ENCODE data around the gene CUX1.
"Not testable (repeated sequence)": the region's sequence is repeated elsewhere in the genome, so short reads cannot be mapped to it uniquely, and the experiment has no call there.

Gene CUX1

GRCh38 chr7:102292813-102293798, 475.7 kb downstream of the CUX1 start:
- 9 to 13% methylated on average over 19 to 20 of the region's 36 CpGs for WGBS, 2 experiments (ENCODE audit: insufficient coverage in 2 of 2)
- no peaks in the 10 kb centered on the region for H3K36me3 ChIP-seq (ENCODE audit: control insufficient read depth, insufficient read depth, low read length)
- peaks cover 10% of the 10 kb centered on the region for H3K4me1 ChIP-seq (ENCODE audit: control insufficient read depth, insufficient read depth, low read length, poor library complexity, severe bottlenecking)
- H3K9me3 ChIP-seq (ENCODE audit: control insufficient read depth, low read length) = no peaks in the 10 kb centered on the region
- H3K27ac ChIP-seq (ENCODE audit: low read depth, low read length, severe bottlenecking) = no peak overlapping the region
- H3K4me3 ChIP-seq (ENCODE audit: extremely low read depth, insufficient read depth, low read length, poor library complexity, severe bottlenecking) = peak overlapping the region; percentile 21

GRCh38 chr7:102294589-102294988, 477.2 kb downstream of the CUX1 start:
- no peak overlapping the region for H3K4me3 ChIP-seq (ENCODE audit: extremely low read depth, insufficient read depth, low read length, poor library complexity, severe bottlenecking)
- 97 to 100% methylated on average over 3 of the region's 3 CpGs for WGBS, 2 experiments (ENCODE audit: insufficient coverage in 2 of 2)
- H3K27ac ChIP-seq (ENCODE audit: low read depth, low read length, severe bottlenecking) = no peak overlapping the region
- H3K4me1 ChIP-seq (ENCODE audit: control insufficient read depth, insufficient read depth, low read length, poor library complexity, severe bottlenecking) = peaks cover 10% of the 10 kb centered on the region
- no peaks in the 10 kb centered on the region for H3K36me3 ChIP-seq (ENCODE audit: control insufficient read depth, insufficient read depth, low read length)
- H3K9me3 ChIP-seq (ENCODE audit: control insufficient read depth, low read length) = no peaks in the 10 kb centered on the region

- H3K4me3 ChIP-seq (ENCODE audit: extremely low read depth, insufficient read depth, low read length, poor library complexity, severe bottlenecking) = no peak overlapping the region
- H3K9me3 ChIP-seq (ENCODE audit: control insufficient read depth, low read length) = no peaks in the 10 kb centered on the region
- no peak overlapping the region for H3K27ac ChIP-seq (ENCODE audit: low read depth, low read length, severe bottlenecking)
- H3K36me3 ChIP-seq (ENCODE audit: control insufficient read depth, insufficient read depth, low read length) = no peaks in the 10 kb centered on the region
- H3K4me1 ChIP-seq (ENCODE audit: control insufficient read depth, insufficient read depth, low read length, poor library complexity, severe bottlenecking) = peaks cover 10% of the 10 kb centered on the region
- 79 to 91% methylated on average over 6 to 9 of the region's 12 CpGs for WGBS, 2 experiments (ENCODE audit: insufficient coverage in 2 of 2)
These were observed 478.1 kb downstream of the CUX1 start for GRCh38 chr7:102295346-102296178.

- H3K27ac ChIP-seq (ENCODE audit: low read depth, low read length, severe bottlenecking) = no peak overlapping the region
- no peak overlapping the region for H3K4me3 ChIP-seq (ENCODE audit: extremely low read depth, insufficient read depth, low read length, poor library complexity, severe bottlenecking)
- H3K9me3 ChIP-seq (ENCODE audit: control insufficient read depth, low read length) = no peaks in the 10 kb centered on the region
- 81 to 91% methylated on average over 4 to 6 of the region's 6 CpGs for WGBS, 2 experiments (ENCODE audit: insufficient coverage in 2 of 2)
- no peaks in the 10 kb centered on the region for H3K36me3 ChIP-seq (ENCODE audit: control insufficient read depth, insufficient read depth, low read length)
- H3K4me1 ChIP-seq (ENCODE audit: control insufficient read depth, insufficient read depth, low read length, poor library complexity, severe bottlenecking) = peaks cover 10% of the 10 kb centered on the region
These were observed 478.7 kb downstream of the CUX1 start for GRCh38 chr7:102296179-102296438.

- 86 to 92% methylated on average over 7 of the region's 7 CpGs for whole genome bisulfite sequencing, 2 experiments (ENCODE audit: insufficient coverage in 2 of 2)
- Histone ChIP-seq H3K9me3 (ENCODE audit: control insufficient read depth, low read length) (no peaks in the 10 kb centered on the region), H3K4me3 (ENCODE audit: extremely low read depth, insufficient read depth, low read length, poor library complexity, severe bottlenecking) (no peak overlapping the region), H3K36me3 (ENCODE audit: control insufficient read depth, insufficient read depth, low read length) (no peaks in the 10 kb centered on the region), H3K4me1 (ENCODE audit: control insufficient read depth, insufficient read depth, low read length, poor library complexity, severe bottlenecking) (peaks cover 10% of the 10 kb centered on the region), H3K27ac (ENCODE audit: low read depth, low read length, severe bottlenecking) (no peak overlapping the region)
These were observed 479.1 kb downstream of the CUX1 start for GRCh38 chr7:102296514-102296913.

- H3K9me3 ChIP-seq (ENCODE audit: control insufficient read depth, low read length) = no peaks in the 10 kb centered on the region
- WGBS, 2 experiments (ENCODE audit: insufficient coverage in 2 of 2) = 94 to 97% methylated on average over 8 to 9 of the region's 10 CpGs
- no peak overlapping the region for H3K27ac ChIP-seq (ENCODE audit: low read depth, low read length, severe bottlenecking)
- H3K36me3 ChIP-seq (ENCODE audit: control insufficient read depth, insufficient read depth, low read length) = no peaks in the 10 kb centered on the region
- H3K4me3 ChIP-seq (ENCODE audit: extremely low read depth, insufficient read depth, low read length, poor library complexity, severe bottlenecking) = no peak overlapping the region
- peaks cover 12% of the 10 kb centered on the region for H3K4me1 ChIP-seq (ENCODE audit: control insufficient read depth, insufficient read depth, low read length, poor library complexity, severe bottlenecking)
These were observed 480.2 kb downstream of the CUX1 start for GRCh38 chr7:102297487-102298218.

GRCh38 chr7:102300643-102301221, 483.3 kb downstream of the CUX1 start:
- WGBS, 2 experiments (ENCODE audit: insufficient coverage in 2 of 2) = 86 to 87% methylated on average over 69 to 84 of the region's 84 CpGs
- no peak overlapping the region for H3K27ac ChIP-seq (ENCODE audit: low read depth, low read length, severe bottlenecking)
- no peak overlapping the region for H3K4me3 ChIP-seq (ENCODE audit: extremely low read depth, insufficient read depth, low read length, poor library complexity, severe bottlenecking)
- H3K36me3 ChIP-seq (ENCODE audit: control insufficient read depth, insufficient read depth, low read length) = no peaks in the 10 kb centered on the region
- no peaks in the 10 kb centered on the region for H3K9me3 ChIP-seq (ENCODE audit: control insufficient read depth, low read length)
- peaks cover 9% of the 10 kb centered on the region for H3K4me1 ChIP-seq (ENCODE audit: control insufficient read depth, insufficient read depth, low read length, poor library complexity, severe bottlenecking)

GRCh38 chr7:102301367-102301766, 483.9 kb downstream of the CUX1 start:
- not testable (repeated sequence) for H3K27ac ChIP-seq (ENCODE audit: low read depth, low read length, severe bottlenecking); H3K36me3 ChIP-seq (ENCODE audit: control insufficient read depth, insufficient read depth, low read length); H3K4me3 ChIP-seq (ENCODE audit: extremely low read depth, insufficient read depth, low read length, poor library complexity, severe bottlenecking); H3K9me3 ChIP-seq (ENCODE audit: control insufficient read depth, low read length); H3K4me1 ChIP-seq (ENCODE audit: control insufficient read depth, insufficient read depth, low read length, poor library complexity, severe bottlenecking)
- 92 to 100% methylated on average over 1 to 5 of the region's 14 CpGs for WGBS, 2 experiments (ENCODE audit: insufficient coverage in 2 of 2)

GRCh38 chr7:102302025-102302424, 484.6 kb downstream of the CUX1 start:
- WGBS, 2 experiments (ENCODE audit: insufficient coverage in 2 of 2) = 82 to 94% methylated on average over 6 of the region's 6 CpGs
- Histone ChIP-seq H3K36me3 (ENCODE audit: control insufficient read depth, insufficient read depth, low read length) (no peaks in the 10 kb centered on the region), H3K4me1 (ENCODE audit: control insufficient read depth, insufficient read depth, low read length, poor library complexity, severe bottlenecking) (peaks cover 9% of the 10 kb centered on the region), H3K27ac (ENCODE audit: low read depth, low read length, severe bottlenecking) (no peak overlapping the region), H3K9me3 (ENCODE audit: control insufficient read depth, low read length) (no peaks in the 10 kb centered on the region), H3K4me3 (ENCODE audit: extremely low read depth, insufficient read depth, low read length, poor library complexity, severe bottlenecking) (no peak overlapping the region)

- WGBS, 2 experiments (ENCODE audit: insufficient coverage in 2 of 2) = 85 to 94% methylated on average over 10 of the region's 13 CpGs
These were observed 486.4 kb downstream of the CUX1 start for GRCh38 chr7:102303669-102304422.

More at GRCh38 chr7:102303669-102304422, 486.4 kb downstream of the CUX1 start:
- Histone ChIP-seq H3K27ac (ENCODE audit: low read depth, low read length, severe bottlenecking) (no peak overlapping the region), H3K36me3 (ENCODE audit: control insufficient read depth, insufficient read depth, low read length) (peaks cover 3% of the 10 kb centered on the region), H3K4me3 (ENCODE audit: extremely low read depth, insufficient read depth, low read length, poor library complexity, severe bottlenecking) (no peak overlapping the region), H3K4me1 (ENCODE audit: control insufficient read depth, insufficient read depth, low read length, poor library complexity, severe bottlenecking) (peaks cover 16% of the 10 kb centered on the region), H3K9me3 (ENCODE audit: control insufficient read depth, low read length) (no peaks in the 10 kb centered on the region)

Measured in mesodermal cell (in vitro differentiated cells).